ENCODE data around the gene KCTD17.

The KCTD17 gene

DNA sequence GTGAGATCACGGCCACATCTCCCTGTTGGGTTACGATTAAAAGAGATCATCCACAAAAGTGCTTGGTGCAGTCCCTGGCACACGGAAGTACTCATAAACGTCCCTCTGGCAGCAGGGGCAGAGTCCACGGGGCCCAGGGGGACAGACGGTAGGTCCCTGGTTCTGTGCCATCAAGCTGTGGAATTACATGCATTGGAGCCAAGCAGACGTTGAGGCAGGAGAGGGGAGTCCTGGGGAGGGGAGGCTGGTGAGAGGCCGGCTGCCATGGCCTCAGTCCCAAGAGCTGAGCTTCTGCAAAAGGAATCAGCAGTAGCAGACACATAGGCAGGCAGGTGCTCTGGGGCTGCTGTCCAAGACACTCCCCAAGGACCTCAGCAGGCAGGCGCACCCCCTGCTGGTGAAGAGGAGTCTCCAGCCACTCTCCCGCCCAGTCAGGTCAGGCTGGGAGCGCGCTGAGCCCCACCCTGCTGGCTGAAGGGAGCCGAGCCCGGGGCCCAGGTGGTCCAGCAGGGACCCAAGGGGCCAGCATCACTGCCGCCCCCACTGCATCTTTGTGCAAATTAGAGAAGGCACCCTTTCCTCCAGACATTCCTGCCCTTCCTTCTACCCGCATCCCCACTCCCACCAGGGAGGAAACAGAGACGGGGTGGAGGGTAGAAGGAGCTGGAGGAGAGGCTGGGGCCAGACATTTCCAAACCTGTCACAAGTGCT, 7.6 kb upstream of the KCTD17 start:
- FAIRE-seq: no peak
- peak; percentile 57 for DNase-seq (ENCODE audit: insufficient read length, low spot score)
- TF ChIP-seq POLR2A (IDR thresholded peaks at IDR 0.05; ENCODE audit: low read depth, low read length): no peak

DNA sequence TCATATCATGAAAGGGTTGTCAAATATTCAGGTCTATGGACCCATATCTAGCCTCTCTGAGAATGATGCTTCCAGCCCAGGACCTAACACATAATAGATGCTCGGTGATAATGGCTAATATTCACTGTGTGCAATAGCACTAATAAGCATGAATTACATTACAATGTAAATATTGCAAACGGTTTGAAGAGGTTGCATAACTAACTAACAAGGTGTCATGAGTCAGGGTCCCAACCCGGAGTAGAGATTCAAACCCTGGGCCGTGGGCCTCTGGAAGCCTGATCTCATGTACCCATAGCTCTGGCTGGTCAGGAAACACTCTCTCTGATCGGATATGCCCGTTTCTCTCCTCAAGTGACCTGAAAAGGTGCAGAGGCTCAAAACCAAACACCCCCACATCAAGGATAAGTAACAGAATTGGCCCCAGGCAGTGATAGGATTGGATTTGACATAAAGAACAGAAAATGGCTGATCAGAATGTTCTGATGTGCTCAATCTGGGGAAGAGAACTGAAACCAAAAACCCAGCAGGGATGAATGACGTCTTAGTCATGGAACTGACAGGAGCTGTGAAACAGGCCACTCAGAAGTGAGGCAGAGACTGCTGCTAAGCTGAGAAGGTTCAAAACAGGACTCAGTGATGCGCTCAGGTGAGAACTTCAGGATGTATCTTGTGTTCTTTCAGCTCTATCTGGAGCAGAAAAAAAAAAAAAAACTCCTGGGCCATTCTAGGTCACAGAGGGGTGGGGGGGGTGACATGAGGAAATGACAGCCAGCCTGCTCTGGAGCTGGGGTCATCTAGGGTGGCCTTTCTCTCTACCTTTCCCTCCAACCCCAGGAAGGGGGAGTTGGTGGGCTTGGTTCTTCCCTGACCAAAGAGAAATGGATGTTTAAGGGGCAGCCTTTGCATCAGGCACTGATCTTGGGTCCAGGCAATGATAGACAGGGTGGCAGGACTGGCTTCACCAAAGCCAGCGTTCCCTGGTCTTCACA, 6.6 kb upstream of the KCTD17 start:
- DNase-seq (ENCODE audit: insufficient read length, low spot score): no peak

DNA sequence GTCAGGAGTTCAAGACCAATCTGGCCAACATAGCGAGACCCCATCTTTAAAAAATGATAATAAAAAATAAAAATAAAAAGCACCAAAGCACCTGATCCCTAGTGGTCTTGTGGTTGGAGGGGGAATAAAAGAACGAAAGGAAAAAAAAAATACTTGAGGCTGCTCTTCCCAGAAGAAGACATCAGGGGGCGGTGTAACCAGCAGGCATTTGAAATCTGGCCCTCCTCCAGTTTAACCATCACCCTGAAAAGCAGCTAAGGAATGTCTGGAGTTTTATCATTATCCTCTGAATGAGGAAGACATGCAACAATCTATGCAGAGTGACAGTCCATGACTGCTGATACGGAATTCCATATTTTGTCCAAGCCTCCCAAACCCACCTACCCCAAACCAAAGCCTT, 5.6 kb upstream of the KCTD17 start:
- peak; percentile 56 for DNase-seq (ENCODE audit: insufficient read length, low spot score)
- TF ChIP-seq POLR2A (IDR thresholded peaks at IDR 0.05; ENCODE audit: low read depth, low read length): no peak
- no peak for FAIRE-seq

More for the DNA sequence above, 6.6 kb upstream of the KCTD17 start:
- no peak for TF ChIP-seq POLR2A (IDR thresholded peaks at IDR 0.05; ENCODE audit: low read depth, low read length)
- FAIRE-seq: no peak

DNA sequence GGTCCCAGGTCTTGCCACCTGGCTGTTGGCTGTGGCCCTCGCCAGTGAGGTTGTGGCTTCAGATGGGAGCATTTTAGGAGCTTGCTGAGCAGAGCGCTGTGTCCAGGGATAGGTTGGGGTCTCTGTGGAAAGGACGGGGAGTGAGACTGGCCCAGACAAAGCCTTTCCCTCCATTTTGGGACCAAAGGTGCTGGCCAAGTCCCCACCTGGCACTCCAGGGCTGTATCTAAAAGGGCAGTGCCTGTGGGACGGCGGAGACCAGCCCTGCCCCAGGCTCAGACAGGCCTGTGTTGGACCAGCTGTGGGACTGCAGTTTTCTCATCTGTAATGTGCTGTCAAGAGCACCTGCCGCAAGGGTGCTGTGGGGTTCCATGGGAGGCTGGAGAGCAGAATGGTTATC, 5.0 kb upstream of the KCTD17 start:
- FAIRE-seq: no peak
- no peak for TF ChIP-seq POLR2A (IDR thresholded peaks at IDR 0.05; ENCODE audit: low read depth, low read length)
- no peak for DNase-seq (ENCODE audit: insufficient read length, low spot score)

DNA sequence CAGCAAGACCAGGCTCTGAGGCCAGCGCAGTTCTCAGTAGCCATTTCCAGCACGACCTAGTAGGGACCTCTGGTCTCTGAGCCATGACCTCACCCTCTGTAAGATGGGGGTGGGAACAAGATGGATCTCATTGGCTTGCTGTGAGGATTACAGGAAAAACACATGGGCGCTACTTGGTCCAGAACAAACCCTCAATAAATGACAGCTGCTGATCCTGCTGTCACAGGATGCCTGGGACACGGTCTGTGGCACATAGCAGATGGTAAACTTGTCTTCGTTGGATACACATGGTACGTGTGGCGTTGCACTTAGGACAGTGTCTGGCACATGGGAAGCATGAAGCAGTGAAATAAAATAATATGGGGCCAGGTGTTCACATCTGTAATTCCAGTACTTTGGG, 4.5 kb upstream of the KCTD17 start:
- FAIRE-seq (no peak), DNase-seq (ENCODE audit: insufficient read length, low spot score) (no peak)
- no peak for TF ChIP-seq POLR2A (IDR thresholded peaks at IDR 0.05; ENCODE audit: low read depth, low read length)

DNA sequence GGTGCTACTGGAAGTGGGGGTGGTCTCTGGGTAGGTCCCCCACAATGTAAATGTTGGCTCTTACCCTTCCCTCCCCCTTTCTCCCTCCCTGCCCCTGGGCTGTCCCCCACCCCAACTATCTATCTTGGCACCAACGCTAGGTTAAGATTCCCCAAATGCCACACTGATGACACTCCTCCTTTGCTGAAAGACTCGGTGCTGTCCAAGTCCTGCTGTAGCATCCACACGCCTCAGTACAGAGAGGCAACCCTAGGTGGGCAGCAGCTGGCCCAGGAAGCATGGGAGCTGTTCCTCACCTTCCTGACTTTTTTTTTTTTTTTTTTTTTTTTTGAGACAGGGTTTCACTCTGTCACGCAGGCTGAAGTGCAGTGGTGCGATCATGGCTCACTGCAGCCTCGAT, 3.4 kb upstream of the KCTD17 start:
- FAIRE-seq (no peak), DNase-seq (ENCODE audit: insufficient read length, low spot score) (no peak)
- TF ChIP-seq POLR2A (IDR thresholded peaks at IDR 0.05; ENCODE audit: low read depth, low read length): no peak

DNA sequence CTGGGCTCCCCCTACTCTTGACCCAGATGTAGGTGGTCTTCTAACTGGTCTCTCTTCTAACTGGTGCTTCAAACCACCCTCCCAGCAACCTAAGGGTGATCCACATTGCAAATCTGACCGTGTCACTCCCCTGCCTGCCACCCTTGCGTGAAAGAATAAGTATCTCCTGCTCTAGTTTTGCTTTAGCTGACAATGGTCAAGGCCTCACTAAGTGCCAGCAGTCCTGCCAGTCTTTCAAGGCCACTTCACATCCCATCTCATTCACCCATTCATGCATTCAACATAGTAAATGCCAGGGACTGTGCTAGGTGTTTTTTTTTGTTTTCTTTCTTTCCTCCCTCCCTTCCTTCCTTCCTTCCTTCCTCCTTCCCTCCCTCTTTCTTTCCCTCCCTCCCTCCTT, 2.3 kb upstream of the KCTD17 start:
- no peak for FAIRE-seq
- no peak for TF ChIP-seq POLR2A (IDR thresholded peaks at IDR 0.05; ENCODE audit: low read depth, low read length)
- DNase-seq (ENCODE audit: insufficient read length, low spot score): no peak

DNA sequence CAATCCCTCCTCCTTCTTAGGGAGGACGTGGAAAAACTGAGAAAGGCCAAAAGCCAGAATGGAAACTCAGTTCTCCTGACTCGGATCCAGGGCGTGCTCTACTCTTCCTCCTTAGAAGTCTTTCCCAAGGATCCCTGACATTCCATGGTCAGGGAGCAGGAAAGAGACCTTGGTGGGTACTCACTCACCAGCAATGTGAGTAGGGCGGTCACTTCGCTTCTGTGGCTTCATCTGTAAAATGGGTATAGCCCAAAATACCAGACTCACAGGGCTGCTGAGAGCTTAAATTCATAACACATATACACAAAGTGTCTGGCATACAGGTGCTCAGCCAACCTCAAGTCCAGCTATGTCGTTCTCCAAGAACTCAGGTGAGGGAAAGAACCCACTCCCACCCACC, 629 bp upstream of the KCTD17 start:
- no peak for TF ChIP-seq POLR2A (IDR thresholded peaks at IDR 0.05; ENCODE audit: low read depth, low read length)
- DNase-seq (ENCODE audit: insufficient read length, low spot score): no peak
- no peak for FAIRE-seq

DNA sequence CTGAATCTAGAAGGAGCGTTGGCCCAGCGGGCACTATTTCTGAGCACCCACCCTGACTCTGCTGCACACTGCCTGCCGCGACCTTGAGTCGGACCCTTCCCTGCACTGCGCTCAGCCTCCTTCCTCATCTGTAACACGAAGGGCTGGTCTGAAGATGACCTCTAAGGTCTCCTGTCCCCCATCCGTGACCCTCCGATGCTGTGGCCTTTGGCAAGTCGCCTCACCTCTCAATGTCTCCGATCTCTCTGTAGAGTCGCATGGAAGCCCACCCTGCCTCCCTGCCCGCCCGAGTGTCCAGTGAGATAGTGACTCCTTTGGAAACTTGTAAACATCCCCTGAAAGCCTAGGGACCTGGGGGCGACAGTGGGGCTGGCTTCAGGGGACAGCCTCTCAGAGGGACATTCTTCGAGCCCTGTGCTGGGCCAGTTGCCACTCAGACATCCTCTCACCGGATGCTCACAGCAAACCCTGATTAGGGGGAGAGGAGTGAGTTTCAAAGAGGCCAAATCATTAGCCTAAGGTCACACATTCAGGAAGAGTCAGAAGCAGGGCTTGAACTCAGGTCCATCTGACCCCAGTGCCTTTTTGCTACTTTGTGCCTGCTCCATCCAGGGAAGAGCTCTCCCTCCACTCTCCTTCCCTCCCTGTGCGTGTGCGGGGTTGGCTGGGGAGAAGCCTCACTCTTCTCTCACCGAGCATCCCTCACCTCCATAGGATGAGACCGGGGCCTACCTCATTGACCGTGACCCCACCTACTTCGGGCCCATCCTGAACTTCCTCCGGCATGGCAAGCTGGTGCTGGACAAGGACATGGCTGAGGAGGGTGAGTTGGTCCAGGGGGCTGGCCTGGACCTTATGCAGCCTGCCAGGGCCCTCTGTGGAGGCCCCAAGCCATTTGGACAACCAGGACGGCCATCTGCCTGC, 1.1 kb downstream of the KCTD17 start:
- FAIRE-seq: no peak
- DNase-seq (ENCODE audit: insufficient read length, low spot score): no peak
- TF ChIP-seq POLR2A (IDR thresholded peaks at IDR 0.05; ENCODE audit: low read depth, low read length): no peak

DNA sequence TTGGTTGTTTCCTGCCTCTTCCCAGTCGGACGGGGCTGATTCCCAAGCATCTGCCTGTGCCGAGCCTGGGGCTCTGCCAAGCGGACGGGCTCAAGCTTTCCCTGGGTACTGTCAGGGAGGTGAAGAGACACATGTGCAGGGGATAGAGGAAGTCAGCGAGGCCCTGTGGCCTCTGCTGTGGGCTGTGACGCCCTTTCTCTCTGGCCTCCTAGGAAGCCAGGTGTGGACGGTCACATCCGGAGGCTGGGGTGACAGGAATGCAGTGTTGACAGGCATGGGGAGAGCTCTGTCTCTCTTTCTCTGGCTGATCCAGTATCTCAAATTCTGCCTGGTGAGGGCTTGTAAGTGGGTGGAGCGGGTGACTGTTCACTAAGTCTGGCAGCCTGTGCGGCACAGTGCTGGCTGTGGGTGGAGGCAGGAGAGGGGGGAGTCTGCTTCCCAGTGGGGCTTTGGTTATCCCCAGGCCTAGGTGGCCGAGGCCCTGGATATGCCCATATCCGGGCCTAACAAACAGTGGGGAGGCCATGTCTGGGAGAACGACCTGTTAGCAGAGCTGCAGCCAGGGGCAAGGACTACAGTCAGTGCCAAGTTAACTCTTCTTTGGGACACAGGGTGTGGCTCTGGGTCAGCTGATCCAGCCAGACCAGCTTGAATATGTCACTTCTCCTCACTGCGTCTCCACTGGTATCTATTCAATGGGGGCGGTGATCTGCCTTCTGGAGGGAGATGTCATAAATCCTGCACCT, 1.9 kb downstream of the KCTD17 start:
- no peak for TF ChIP-seq POLR2A (IDR thresholded peaks at IDR 0.05; ENCODE audit: low read depth, low read length)
- DNase-seq (ENCODE audit: insufficient read length, low spot score) (no peak), FAIRE-seq (no peak)

DNA sequence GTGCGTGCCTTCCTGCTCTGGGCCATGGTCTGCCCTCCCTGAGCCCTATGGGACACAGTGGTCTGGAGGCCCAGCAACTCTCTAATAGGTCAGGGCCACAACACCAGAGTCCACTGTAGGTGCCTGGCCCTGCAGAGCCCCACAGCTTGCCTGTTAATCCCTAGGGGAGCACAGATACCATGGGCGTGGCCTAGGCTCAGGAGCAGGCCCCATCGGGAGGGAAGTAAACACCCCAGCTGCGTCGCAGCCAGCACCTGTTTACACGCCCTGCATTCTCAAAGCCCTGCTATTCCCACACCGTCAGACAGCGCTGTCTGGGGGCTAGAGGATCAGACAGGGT, 2.5 kb downstream of the KCTD17 start:
- DNase-seq (ENCODE audit: insufficient read length, low spot score) (no peak), FAIRE-seq (no peak)
- TF ChIP-seq POLR2A (IDR thresholded peaks at IDR 0.05; ENCODE audit: low read depth, low read length): no peak

DNA sequence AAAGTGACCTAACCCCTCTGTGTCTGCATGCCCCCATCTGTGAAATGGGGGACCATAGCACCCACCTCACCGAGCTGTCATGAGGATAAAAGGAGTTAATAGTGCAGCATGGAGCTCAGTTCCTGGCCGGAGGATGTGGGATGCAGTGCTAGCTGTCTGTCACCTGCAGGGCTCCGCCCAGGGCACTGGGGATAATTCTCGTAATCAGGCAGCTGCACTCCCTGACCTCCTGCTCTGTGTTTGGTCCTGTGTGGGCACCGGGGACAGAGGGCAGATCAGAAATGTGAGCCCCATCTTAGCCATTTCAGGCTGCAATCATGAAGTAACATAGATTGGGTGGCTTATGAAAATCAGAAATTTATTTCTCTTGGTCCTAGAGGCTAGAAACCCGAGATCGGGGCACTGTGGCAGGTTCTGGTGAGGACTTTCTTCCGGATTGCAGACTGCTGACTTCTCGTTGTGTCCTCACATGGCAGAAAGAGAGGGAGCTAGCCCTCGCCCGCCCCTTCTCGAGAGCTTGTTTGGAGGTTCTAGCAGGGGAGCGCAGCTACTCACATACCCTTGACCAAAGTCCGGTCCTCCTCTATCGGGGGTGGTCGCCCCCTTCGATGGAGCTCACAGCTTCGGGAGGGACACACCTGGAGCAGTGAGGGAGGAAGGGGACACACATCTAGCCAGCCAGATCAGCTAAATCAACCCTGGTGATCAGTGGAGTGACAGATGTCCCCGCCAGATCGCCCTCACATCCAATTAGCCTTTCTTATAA, 3.2 kb downstream of the KCTD17 start:
- DNase-seq (ENCODE audit: insufficient read length, low spot score) (no peak), FAIRE-seq (no peak)
- TF ChIP-seq POLR2A (IDR thresholded peaks at IDR 0.05; ENCODE audit: low read depth, low read length): no peak
